Measurements from ENCODE around the gene WBP2NL. TPM values are rescaled to one million over a fixed set of nuclear protein-coding genes. Genes with fewer than 3 reads are reported as not detected.

Gene WBP2NL
- 1 to 10 TPM in 1 of 2 donors, under 1 TPM in 1; under 0.01 to 1.0 TPM for total RNA-seq

GRCh38 chr22:41998361-41999261 is at the start of gene WBP2NL:
Gene WBP2NL, plus strand, starts transcription at chr22:41998788. Its CDS starts 31 bp downstream, at chr22:41998819.

GRCh38 chr22:41951898-41952474 is 46.6 kb upstream of the WBP2NL start, which contains the start of gene SMIM45:
Gene SMIM45, plus strand, starts transcription at chr22:41952150.

GRCh38 chr22:41969110-41969646 is 29.4 kb upstream of the WBP2NL start, which contains the start of gene SEPTIN3:
Gene SEPTIN3, plus strand, starts transcription at chr22:41969443. Its CDS starts 2,050 bp downstream, at chr22:41971493.

GRCh38 chr22:42070517-42071422 is 72.2 kb downstream of the WBP2NL start, which contains the start of gene NAGA:
Gene NAGA, minus strand, starts transcription at chr22:42070812. Its CDS starts 515 bp downstream, at chr22:42070297.

GRCh38 chr22:42074132-42074811 is 75.7 kb downstream of the WBP2NL start, which contains the start of gene PHETA2:
Gene PHETA2, plus strand, starts transcription at chr22:42074248. Its CDS starts 3,046 bp downstream, at chr22:42077294.

Small RNA genes within 50 kb of the gene (small RNA-seq; reads per million reads assigned to genes)
- gene SNORD13P1 = 0 reads per million in 2 donors

Other genes with a start within 250 kb of the WBP2NL start
- gene CCDC134, start 198.1 kb upstream of the WBP2NL start, total RNA-seq = 10 to 100 TPM in 1 of 2 donors, 1 to 10 TPM in 1; 9.3 to 17.0 TPM
- gene SREBF2, start 165.7 kb upstream of the WBP2NL start, total RNA-seq = 100 to 1,000 TPM in 1 of 2 donors, 10 to 100 TPM in 1; 89.2 to 110 TPM
- gene SHISA8, start 83.7 kb upstream of the WBP2NL start, total RNA-seq = not detected
- under 1 TPM; under 0.01 to 0.34 TPM for gene TNFRSF13C, start 72.0 kb upstream of the WBP2NL start, total RNA-seq
- gene CENPM, start 51.6 kb upstream of the WBP2NL start, total RNA-seq = 10 to 100 TPM; 24.4 to 47.3 TPM
- 10 to 100 TPM in 1 of 2 donors, 1 to 10 TPM in 1; 4.3 to 18.6 TPM for gene SEPTIN3, start 29.3 kb upstream of the WBP2NL start, total RNA-seq
- gene NAGA, start 72.0 kb downstream of the WBP2NL start, total RNA-seq = 10 to 100 TPM; 36.0 to 46.8 TPM
- 1 to 10 TPM; 4.5 to 6.0 TPM for gene PHETA2, start 75.5 kb downstream of the WBP2NL start, total RNA-seq
- 1 to 10 TPM; 1.3 to 7.2 TPM for gene SMDT1, start 80.9 kb downstream of the WBP2NL start, total RNA-seq
- 10 to 100 TPM; 41.6 to 49.6 TPM for gene NDUFA6, start 92.0 kb downstream of the WBP2NL start, total RNA-seq
- under 1 TPM; 0.34 to 0.67 TPM for gene CYP2D6, start 132.0 kb downstream of the WBP2NL start, total RNA-seq

Data from melanocyte of skin (primary cell).